GM12864 (cell line): ENCODE results near the gene RNF144A.
"Not testable (repeated sequence)": the region's sequence is repeated elsewhere in the genome, so short reads cannot be mapped to it uniquely, and the experiment has no call there.

ENCODE experiments used
- DNase-seq: peaks from one replicate; pipeline ENCODE4 v3.0.0-alpha.2; 2011; ENCODE audit warnings: low read depth
- H3K4me3 ChIP-seq: 2 replicates; pipeline ENCODE4 v1.5.1; 2011; ENCODE audit warnings: mild to moderate bottlenecking, low read depth, low read length, control low read depth
- TF ChIP-seq, protein P1 (sequence below): IDR thresholded peaks from 2 replicates; pipeline ENCODE4 v1.5.1; 2011; ENCODE audit warnings: low read depth, mild to moderate bottlenecking, moderate library complexity, low read length, control low read depth, inconsistent platforms; ENCODE audit errors: missing control alignments

RNF144A gene

DNA sequence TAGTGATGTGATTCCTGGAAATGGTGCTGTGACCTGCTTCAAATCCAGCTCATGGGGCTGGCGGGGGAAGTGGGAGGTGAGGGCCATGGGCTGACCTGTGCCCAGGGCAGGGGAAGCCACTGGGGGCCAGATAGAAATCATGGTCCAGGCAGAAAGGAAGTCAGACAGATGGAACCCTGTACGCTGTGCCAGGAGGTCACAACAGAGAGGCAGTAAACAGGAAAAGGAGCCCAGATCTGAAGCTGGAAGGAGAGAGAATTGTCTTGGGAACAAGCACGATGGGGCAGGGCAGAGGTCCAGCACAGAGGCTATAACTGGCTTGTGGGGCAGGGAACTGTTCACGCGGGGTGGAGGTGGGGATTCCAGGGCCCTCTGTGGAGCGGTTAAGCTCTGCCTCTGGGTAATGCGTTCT is 76.0 kb downstream of the RNF144A start:
- no peak for DNase-seq
- TF ChIP-seq, protein P1, sequence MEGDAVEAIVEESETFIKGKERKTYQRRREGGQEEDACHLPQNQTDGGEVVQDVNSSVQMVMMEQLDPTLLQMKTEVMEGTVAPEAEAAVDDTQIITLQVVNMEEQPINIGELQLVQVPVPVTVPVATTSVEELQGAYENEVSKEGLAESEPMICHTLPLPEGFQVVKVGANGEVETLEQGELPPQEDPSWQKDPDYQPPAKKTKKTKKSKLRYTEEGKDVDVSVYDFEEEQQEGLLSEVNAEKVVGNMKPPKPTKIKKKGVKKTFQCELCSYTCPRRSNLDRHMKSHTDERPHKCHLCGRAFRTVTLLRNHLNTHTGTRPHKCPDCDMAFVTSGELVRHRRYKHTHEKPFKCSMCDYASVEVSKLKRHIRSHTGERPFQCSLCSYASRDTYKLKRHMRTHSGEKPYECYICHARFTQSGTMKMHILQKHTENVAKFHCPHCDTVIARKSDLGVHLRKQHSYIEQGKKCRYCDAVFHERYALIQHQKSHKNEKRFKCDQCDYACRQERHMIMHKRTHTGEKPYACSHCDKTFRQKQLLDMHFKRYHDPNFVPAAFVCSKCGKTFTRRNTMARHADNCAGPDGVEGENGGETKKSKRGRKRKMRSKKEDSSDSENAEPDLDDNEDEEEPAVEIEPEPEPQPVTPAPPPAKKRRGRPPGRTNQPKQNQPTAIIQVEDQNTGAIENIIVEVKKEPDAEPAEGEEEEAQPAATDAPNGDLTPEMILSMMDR: no peak
- no peak overlapping the region for H3K4me3 ChIP-seq

DNA sequence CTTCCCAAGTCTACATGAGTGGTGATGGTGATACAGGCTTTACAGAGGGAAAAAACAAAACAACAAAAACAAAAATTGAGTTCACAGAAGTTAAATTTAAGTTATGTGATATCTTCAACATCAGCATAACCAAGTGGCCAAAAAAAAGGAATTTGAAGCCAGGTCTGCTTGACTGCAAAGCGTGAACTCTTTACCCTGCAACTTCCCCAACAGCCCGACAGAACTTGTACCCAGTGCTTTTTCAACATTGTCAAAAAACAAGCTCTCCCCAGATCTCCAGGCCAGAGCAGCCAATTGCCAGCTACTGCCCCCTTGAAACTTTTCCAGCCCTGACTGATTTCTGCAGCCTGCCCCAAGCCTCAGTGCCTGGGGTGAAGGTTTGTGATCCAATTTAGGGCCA is 76.7 kb downstream of the RNF144A start:
- no peak for DNase-seq
- H3K4me3 ChIP-seq: no peak overlapping the region

DNA sequence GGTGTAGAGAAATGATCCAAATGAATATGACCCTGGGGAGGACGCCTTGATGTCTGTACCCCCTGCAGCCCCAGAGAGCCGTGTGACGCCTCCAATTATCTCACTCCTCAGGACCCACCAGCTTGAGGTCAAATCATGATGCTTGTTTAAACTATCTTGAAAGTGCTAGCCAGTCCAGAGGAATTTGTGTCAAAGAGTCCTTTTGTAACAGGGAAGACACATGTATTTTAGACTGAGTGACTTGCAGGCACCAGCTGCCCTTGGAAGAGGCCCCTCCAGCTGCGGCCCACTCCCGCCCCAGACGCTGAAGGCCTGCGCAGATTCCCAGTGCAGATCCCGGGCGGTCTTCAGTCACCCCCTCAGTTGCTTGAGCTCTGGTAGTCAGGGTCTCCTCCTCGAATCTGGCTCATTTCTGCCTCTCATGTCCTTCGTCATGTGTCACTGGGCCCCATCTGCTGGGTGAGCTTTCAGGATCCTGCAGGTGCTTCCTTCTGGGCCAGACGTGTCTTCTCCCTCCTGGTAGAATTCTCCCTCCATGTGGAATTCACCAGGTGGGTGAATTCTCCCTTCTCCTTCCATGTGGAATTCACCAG is 77.4 kb downstream of the RNF144A start:
- DNase-seq: no peak
- TF ChIP-seq, protein P1: no peak

More for the DNA sequence above, 76.7 kb downstream of the RNF144A start:
- TF ChIP-seq, protein P1: no peak

DNA sequence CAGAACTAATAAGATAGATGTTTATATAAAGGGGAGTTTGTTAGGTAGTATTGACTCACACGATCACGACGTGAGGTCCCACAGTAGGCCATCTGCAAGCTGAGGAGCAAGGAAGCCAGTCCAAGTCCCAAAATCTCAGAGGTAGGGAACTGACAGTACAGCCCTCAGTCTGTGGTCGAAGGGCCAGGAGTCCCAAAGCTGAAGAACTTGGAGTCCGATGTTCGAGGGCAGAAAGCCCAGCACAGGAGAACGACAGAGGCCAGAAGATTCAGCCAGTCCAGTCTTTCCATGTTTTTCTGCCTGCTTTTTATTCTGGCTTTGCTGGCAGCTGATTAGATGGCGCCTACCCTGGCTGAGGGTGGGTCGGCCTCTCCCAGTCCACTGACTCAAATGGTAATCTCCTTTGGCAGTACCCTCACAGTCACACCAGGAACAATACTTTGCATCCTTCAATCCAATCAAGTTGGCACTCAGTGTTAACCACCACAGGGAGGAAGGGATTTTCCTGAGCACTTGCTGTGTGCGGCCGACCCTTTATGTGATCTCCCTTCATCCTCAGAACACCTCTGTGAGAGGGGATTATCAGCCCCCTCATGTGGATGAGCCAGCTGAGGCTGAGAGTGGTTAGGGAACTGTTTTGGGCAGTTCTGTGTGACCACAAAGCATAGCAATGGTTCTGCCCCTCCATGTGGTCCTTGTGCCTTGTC is 78.3 kb downstream of the RNF144A start:
- TF ChIP-seq, protein P1: no peak
- no peak for DNase-seq
- H3K4me3 ChIP-seq: no peak overlapping the region

More for the DNA sequence above, 77.4 kb downstream of the RNF144A start:
- no peak overlapping the region for H3K4me3 ChIP-seq

DNA sequence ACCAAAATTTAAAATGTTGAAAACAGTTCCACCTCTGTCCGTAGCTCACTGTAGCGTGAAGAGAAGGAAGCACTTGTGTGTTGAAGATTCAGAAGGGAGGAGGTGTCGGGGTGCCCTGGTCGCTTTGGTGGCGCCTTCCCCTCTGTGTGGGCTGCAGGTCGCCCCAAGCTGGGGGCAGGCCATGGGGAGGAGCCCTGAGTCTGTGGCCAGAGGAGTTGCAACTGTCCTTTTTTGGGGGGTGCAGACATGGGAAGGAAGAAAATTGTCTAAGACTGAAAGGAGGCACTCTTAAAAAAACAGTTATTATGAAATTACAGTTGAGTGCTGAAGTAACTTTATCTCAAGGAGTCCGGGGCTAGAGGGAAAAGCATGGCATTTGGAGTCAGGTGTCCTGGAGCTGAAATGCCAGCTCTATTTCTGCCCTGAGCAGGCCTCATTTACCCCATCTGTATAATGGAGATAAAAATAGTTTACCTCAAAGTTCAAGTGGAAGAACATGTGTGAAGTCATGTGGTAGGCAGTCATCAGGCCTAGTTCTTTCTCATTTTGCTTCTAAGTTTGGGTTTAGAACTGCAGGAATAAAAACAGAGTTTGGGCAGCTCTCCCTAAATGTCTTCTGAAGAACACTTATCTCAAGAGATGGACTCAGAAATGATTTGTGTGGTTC is 82.1 kb downstream of the RNF144A start:
- no peak overlapping the region for H3K4me3 ChIP-seq
- DNase-seq: peak; percentile 7
- TF ChIP-seq, protein P1: no peak

DNA sequence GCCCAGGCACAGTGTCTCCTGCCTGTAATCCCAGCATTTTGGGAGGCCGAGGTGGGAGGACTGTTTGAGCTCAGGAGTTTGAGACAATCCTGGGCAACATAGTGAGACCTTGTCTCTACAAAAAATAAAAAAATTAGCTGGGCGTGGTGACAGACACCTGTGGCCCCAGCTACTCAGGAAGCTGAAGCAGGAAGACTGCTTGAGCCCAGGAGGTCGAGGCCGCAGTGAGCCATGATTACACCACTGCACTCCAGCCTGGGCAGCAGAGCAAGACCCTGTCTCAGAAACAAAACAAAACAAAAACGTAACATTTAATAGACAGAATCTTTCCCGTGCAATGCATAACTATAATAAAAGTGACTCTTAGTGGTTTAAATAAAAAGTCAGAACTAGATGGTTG is 84.2 kb downstream of the RNF144A start:
- not testable (repeated sequence) for DNase-seq, H3K4me3 ChIP-seq

DNA sequence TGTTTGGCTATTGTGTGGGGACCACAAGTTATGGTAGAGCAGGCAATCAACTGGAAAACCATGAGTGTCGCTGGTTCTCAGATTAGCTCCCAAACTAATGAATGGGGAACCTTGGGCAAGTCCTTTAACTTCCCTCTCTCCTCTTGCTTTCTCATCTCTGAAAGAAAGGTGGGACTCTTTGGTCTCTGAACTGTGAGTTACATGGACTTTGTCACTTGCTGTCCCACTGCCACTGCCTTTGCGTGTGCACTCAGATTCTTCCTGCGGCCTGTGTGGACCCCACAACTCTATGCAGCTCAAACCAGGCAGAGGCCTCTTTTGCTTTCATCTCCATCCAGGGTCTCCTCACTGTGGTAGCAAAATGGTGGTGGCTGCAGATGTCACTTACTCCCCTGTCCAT is 86.7 kb downstream of the RNF144A start:
- TF ChIP-seq, protein P1: no peak
- no peak for DNase-seq
- H3K4me3 ChIP-seq: no peak overlapping the region
